Globus pallidus (tissue), 1 donor: Measurements from ENCODE around the gene VSIG2.

Source experiments
- DNase-seq: peaks from one replicate; pipeline ENCODE4 v3.0.0-alpha.2; 2015; ENCODE audit warnings: low spot score

The VSIG2 gene

DNA sequence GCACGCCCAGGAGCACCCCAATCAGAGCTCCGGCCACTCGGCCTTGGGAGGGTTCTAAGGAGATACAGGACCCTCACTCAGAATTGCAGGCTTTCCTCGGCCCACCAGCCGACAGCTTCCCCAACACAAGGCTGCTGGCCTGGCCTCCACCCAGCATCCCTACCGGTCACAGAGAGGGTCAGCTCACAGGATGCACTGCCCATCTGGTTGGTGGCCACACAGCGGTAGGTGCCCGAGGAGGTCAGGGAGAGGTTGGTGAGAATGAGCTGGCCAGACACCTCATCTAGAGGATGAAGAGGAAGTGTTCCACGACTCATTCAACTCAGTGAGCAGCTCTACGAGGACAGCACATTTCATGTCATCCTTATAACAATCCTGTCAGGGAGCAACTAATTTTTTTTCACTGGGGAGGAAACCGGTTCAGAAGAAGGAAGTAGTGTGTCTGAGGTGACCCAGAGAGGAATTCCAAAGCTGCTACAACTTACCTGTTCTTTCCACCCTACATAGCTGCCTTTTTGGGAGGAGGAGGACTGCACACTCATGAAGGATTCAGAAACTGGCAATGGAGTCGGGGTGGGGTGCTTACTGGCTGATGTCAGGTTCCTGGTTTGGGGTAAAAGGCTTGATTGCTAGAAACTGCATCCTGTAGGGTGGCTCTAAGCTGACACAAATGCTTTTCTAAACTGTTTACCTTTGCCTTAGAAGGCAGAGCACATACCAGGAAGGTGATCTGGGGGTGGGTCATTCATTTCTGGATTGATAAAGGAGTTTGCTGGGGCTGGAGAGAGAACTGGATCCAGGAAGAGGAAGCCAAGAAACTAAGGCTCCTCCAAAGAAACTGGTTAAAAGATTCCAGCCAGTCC is 3.3 kb downstream of the VSIG2 start:
- DNase-seq: no peak

GRCh38 chr11:124748100-124748418 is 4.0 kb downstream of the VSIG2 start:
- DNase-seq: no peak

- DNase-seq: no peak
These were observed 4.5 kb downstream of the VSIG2 start for GRCh38 chr11:124747406-124748099.

DNA sequence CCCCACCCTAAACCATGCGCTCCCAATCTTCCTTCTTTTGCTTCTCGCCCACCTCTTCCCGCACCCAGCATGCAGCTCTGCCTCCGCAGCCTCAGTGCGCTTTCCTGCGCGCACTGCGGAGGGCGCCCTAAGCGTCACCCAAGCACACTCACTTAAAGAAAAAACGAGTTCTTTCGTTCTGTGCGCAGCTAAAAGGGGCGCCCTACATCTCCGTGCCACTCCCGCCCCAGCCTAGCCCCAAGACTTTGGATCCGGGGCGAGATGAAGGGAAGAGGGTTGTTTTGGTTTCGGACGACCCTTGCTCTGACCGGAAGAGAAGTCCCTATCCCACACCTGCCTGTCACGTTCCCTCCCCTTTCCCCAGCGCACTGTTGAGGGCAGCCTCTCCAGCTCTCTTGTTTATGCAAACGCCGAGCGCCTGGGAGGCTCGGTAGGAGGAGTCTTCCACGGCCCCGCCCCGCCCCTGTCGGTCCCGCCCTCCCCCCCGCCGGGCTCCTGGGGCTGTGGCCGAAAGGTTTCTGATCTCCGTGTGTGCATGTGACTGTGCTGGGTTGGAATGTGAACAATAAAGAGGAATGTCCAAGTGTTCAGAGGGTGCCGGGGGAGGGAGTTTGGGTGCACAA is 5.3 kb downstream of the VSIG2 start:
- DNase-seq: no peak

DNA sequence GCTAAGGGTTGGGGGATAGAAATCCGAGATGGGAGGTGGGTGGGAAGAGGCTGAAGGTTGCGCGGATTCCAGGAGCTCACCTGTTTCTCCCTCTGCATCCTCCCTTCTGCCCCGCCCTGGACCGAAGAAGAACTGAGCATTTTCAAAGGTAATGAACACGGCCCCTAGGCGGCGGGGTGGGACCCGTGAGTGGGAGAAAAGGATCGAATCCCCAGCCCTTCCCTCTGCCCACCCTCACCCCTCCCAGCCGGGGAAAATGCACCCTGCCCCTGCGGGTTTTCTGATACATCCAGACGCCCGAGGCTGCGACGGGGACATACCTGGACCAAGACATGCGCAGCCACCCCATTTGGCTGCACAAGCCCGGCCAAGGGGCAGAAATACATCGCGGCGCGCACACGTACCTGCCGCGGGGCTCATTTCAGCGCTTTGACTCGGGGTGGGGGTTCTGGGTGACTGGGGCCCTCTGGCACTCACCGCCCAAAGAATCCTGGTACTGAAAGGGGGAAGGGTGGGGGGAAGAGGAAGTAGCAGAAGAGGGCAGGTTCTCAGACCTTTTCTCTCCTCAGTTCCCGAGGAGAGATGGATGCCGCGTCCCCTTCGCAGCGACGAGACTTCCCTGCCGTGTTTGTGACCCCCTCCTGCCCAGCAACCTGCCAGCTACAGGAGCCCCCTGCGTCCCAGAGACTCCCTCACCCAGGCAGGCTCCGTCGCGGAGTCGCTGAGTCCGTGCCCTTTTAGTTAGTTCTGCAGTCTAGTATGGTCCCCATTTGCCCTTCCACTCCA is 6.0 kb downstream of the VSIG2 start:
- no peak for DNase-seq

DNA sequence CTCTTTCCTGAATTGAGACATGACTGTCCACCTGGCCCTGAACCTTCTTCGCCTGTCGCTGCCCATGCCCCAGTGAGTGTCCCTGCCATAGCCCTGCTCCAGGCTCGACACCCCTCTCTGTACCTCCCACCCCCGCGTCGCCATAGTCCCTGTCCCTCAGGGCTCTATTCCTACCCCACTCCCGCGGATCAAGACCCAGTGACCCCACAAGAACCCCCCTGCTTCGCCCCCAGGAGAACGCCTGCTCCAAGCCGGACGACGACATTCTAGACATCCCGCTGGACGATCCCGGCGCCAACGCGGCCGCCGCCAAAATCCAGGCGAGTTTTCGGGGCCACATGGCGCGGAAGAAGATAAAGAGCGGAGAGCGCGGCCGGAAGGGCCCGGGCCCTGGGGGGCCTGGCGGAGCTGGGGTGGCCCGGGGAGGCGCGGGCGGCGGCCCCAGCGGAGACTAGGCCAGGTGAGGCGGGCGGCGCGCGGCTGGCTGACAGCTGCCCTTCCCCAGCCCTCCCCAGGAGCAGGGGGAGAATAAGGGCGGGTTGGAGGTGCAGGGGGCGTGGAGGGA is 6.7 kb downstream of the VSIG2 start:
- DNase-seq: no peak

DNA sequence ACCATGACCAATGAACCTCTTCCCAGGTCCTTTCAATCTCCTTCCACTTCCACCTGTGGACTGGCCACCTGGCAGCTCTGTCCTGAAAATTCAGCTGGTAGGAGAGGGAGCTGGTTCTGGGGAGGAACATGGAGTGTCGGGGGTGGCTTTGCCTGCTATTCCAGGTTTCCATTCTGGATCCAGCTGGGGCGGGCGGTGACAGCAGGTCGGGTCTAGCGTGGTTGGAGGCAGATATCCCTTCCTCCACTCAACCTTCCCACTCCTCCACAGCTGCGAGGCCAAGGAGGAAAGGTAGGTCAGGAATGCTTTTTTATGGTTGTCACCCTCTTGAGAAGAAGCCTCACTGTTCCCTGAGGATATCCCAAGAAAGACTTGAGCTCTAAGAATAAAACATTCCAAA is 9.0 kb downstream of the VSIG2 start:
- DNase-seq: no peak

- DNase-seq: no peak
These were observed 9.5 kb downstream of the VSIG2 start for GRCh38 chr11:124742555-124742954.

DNA sequence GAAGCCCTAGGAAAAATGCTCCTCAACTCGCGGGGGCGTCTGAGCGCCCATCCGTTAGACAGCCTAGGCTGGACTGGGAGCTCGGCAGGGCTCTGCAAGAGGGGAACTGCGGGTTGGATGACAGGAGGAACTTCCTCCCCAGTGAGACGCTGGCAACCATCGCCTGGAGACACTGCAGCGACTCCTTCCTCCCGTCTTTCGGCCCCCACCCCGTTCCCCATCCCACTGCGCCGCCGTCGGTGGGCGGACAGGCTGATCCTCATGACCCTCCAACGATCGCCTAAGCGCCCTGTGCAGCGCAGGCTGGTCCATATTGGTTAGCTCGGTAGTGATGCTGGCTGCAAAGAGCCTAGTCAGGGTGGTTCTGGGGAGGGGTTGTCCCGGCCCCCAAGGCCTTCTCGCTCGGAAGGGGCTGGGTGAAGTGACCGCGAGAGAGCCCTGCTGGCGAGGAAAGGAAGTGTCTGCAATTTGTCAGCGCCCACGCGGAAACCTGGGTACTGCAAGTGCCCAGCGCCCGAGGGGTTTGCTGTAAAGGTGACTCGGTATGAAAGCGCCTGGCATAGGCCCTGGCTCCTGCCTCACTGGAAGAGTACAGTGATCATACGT is 11.7 kb downstream of the VSIG2 start:
- DNase-seq: no peak

GRCh38 chr11:124739479-124740276 is 12.4 kb downstream of the VSIG2 start, which contains the start of gene NRGN:
Gene NRGN, plus strand, starts transcription at chr11:124739942. Its CDS starts 143 bp downstream, at chr11:124740085.
- peak; percentile 55 for DNase-seq

DNA sequence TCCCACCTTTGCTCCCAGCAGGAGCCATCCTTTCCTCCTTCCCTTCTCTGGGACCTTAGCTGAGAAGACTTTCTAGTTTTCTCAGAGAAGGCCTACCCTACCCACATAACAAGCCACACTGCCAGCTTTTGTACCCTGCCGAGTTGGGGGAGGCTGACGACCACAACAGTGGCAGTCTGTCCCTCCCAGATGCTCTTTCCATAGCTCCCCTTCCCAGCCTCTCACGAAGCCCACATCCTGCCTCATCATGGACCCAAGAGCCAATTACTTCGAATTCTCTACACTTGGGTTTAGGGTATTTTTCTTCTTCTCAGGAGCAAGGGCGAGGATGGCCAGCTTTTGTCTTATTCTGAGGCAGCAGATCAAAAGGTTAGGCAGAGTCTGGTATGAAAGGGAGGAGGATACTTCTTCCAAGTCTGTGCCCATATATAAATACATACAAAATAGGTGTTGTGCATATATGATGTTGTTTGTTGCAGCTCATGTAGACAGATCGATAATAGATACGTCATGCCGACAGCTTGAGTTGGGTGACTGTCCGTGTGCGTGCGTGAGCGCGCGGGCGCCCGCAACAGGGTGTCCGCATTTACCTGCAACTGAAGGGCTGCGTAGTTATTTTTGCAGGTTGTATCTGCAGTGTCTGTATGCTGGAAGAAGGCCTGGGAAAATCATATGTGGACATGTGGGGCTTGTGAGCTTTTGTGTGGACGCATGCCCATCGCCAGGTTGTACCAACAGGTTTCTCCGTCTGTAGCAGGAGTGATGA is 13.2 kb downstream of the VSIG2 start:
- DNase-seq: no peak

DNA sequence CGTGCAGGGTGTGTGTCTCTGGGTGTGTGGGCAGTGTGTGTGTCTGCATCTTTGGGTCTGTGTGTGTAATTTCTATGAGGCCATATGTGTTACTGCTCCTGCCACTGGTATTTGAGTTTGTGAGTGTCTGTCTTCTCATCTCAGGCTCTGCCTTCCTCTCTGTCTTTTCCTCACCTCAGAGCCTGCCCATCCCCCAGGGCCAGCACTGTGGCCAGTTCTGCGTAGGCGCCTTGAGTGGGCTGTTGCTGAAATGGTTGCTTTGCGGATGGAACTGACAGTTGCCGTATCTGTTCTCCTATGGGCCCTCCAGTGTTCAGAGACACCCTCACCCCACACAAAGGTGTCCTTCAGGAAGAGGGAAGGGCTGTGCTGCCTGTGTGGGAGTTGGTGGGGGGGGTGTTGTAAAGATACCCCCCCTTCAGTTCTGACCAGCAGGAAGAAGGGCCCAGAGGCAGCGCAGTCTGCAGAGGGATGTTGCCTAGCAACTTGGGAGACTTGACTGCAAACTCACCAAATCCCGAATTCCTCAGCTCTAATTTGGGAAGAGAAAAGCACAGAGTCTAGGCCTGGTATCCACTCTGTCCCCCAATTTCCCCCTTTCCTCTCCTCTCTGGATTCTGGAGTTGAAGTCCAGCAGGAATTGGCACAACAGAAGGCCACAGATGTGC is 14.3 kb downstream of the VSIG2 start:
- no peak for DNase-seq

DNA sequence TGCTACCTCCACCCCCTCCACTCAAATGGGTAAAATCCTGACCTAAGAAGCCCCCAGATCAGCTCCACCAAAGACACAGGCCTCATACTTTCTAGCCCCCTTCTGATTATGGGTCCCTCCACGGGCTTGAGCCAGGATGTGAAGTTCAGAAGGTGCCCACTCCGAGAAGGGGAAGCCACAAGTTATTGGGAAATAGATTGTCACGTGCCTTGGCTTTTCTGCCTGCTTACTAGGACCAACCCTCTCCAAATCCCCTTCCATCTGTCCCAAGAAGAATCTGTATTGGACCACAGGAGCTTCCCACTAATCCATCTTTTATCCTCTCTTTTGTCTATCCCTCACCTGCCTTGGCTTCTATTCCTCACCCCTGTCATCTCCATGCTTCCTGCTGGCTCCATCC is 15.3 kb downstream of the VSIG2 start:
- no peak for DNase-seq

- DNase-seq: no peak
These were observed 19.8 kb downstream of the VSIG2 start for GRCh38 chr11:124732230-124732629.

DNA sequence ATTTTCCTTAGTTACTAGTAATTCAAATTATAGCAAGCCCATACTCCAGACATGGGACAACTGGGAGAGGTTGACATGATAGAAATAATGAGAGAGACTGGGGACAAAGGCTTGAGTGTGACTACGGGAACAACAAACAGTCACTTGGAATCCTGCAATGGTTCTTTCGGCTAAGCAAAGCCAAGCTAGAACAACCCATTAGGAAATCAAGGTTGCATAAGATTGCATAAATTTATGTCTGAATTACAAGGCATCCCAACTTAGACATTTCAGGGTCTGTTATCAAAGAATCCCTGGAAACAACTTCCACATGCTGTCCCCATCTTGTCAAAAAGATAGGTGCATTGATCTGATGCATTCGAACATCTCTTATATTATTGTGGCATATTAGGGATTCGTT is 22.5 kb downstream of the VSIG2 start:
- no peak for DNase-seq

DNA sequence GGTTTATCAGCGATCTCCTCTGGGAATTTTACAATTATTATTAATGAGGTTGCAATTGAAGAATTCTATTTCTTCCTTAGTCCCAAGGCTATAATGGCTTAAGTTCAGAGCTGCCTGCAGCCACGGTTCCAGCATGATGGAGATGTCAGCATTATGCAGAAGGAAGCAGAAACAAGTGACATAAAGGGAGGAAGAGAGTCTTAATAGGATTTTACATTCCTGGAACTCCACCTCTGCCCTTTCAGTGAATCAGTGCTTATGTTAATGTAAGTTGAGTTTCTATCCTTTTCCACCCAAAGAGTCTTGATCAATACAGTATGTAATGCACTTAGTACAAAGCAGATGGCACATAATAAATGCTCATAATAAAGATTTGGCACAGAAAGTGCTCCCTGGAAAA is 23.9 kb downstream of the VSIG2 start:
- no peak for DNase-seq

- no peak for DNase-seq
These were observed 24.6 kb downstream of the VSIG2 start for GRCh38 chr11:124727474-124727873.

DNA sequence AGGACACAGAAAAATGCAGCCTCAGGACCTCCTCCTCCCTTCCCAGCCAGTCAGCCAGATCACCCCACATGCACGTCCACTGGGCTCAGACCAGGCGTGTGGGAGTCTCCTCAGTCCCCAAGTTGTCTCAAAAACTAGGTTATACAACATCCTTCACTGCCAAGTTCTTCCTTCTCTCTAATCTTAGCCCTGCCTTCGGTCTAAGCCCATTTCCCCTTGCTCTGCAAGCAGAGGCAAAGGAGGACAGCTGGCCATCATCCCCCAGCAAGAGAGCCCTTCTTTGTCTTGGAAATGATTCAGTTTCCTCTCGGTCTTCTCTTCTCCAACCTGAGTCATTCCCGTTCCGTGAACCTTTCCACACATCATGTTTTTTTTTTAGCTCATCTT is 26.3 kb downstream of the VSIG2 start:
- no peak for DNase-seq

DNA sequence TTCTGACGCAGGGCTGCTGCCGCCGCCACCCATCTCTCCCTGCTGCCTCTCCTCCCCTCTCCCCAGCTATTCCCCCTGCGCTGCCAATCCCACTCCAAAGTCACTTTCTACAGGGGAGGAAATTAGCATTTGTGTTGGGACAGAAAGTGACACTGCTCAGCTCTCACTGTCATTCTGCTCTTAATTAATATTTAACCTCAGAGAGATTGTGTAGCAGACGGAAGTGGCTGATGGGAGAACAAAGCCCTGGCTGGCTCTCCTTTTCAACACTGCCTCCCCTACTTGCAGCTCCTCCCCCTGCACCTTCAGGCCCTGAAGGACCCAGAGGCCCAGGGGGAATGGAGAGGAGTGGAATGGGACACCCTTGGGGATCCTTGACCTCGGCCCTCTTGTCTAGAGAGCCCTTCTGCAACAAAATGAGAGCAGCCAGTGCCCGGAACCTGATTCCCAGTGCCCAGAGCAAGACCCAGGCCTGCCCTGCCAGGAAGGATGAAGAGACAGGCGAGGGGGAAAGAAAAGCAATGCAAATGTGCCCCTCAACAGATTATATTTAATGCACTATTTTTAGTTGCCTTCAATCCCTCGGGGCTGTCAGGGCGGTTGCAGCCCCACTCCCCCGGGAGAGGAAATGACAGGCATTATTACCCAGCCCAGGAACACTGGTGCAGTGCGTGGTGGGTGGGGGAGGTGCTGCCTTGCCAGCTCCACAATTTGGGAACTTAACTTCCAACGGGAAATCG is 26.9 kb downstream of the VSIG2 start:
- DNase-seq: no peak
